ENCODE measurements around the gene LRRTM3.

LRRTM3 gene

GRCh38 chr10:66931340-66931948, 5.6 kb downstream of the LRRTM3 start:
- Histone ChIP-seq H3K27ac (no peak overlapping the region), H3K4me3 (no peak overlapping the region)

DNA sequence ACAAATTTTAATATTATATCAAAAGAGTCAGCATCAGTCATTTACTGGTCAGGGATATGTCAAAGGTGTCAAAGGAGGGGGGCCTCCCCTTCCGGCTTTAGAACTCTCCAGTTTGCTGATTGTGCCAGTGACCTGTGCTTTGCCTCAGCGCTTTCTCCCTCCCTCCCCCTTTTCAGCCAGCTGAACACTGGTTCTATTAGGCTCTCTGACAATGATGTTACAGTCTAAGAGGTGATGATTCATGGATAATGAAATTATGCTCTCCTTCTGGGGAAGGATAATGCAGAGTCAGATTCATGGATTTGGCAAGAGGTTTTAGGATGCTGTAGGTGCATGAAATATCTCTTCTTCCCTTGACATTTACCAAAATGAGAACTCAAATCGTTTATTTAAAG, 6.1 kb downstream of the LRRTM3 start:
- H3K27ac ChIP-seq: no peak overlapping the region
- H3K4me3 ChIP-seq: no peak overlapping the region

DNA sequence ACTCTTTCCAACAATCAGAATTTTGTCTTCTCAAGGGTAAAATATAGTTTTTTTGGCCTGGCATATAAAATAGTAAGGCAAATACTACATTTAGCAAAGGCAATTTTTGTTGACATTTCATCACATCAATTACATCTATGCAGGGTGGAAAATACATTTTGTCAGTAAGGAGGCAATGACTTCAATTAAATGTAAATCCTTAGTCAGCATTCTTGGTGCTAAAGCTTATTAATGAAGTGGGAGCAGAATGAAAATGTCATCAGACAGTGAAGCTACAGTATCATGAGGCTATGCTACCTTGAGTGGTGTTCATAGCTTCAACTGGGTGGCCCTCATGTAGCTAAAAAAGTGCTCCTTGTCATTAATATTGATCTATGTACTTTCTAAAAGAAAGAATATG, 8.9 kb downstream of the LRRTM3 start:
- no peak overlapping the region for H3K27ac ChIP-seq
- no peak overlapping the region for H3K4me3 ChIP-seq

- no peak overlapping the region for H3K27ac ChIP-seq
- H3K4me3 ChIP-seq: no peak overlapping the region
These were observed 15.1 kb downstream of the LRRTM3 start for GRCh38 chr10:66940965-66941364.

DNA sequence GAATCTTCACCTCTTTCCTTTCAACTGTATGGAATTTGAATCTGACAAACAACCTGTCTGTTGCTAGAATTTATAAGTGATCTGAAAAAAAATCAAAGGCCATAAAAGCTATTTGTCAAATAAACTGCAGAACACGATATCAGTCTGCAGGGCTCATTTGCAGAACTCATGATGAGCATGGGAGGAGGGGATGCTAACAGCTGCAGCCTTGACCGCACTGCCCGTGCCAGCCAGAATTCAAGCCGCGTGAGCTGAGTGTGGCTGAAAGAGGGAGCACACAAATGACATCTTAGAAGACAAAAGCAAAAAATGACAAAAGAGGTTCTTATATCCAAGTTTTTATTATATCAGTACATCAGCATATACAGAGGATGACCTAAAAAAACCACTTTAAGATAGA, 15.7 kb downstream of the LRRTM3 start:
- Histone ChIP-seq H3K4me3 (no peak overlapping the region), H3K27ac (no peak overlapping the region)

GRCh38 chr10:66942407-66942806, 16.6 kb downstream of the LRRTM3 start:
- Histone ChIP-seq H3K4me3 (no peak overlapping the region), H3K27ac (no peak overlapping the region)

DNA sequence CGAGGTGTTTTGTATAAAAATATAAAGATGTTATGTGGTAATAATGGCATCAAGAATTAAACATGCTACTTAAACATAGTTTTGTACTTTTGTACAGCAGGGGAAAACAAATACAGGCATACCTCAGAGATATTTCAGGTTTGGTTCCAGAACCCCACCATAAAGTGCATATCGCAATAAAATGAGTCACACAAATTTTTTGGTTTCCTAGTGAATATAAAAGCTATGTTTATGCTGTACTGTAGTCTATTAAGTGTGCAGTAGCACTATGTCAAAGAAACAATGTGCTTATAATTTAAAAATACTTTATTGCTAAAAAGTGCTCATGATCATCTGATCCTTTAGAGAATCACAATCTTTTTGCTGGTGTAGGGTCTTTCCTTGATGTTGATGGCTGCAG, 17.8 kb downstream of the LRRTM3 start:
- H3K4me3 ChIP-seq: no peak overlapping the region
- no peak overlapping the region for H3K27ac ChIP-seq

GRCh38 chr10:66951896-66952295, 26.1 kb downstream of the LRRTM3 start:
- no peak overlapping the region for H3K4me3 ChIP-seq
- no peak overlapping the region for H3K27ac ChIP-seq

- no peak overlapping the region for H3K27ac ChIP-seq
- no peak overlapping the region for H3K4me3 ChIP-seq
These were observed 32.6 kb downstream of the LRRTM3 start for GRCh38 chr10:66958466-66958865.

- H3K4me3 ChIP-seq: no peak overlapping the region
- no peak overlapping the region for H3K27ac ChIP-seq
These were observed 39.1 kb downstream of the LRRTM3 start for GRCh38 chr10:66964946-66965345.

DNA sequence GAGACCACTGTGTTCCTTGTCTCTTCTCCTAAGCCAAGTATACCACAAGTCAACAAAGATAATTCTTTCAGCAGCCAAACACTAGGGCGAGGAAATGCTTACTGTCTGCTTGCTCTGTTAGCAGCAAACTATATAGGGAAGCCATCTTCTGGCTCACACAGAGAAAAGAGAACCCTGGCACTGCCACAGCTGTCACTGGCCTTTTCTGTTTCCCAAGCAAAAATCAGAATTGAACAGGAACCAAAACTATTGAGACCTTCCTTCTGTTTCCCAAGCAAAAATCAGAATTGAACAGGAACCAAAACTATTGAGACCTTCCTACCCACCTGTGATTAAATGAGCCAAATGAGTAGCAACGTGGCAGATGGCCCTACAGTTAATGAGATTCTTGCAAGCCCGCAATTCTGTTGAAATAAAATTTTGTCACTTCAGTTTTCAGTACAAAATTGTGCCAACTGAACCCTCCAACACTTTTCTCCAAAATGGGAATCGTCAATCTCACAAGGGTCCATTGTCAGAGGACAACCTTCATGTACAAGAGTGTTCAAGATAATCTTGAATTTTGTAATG, 54.5 kb downstream of the LRRTM3 start:
- Histone ChIP-seq H3K27ac (no peak overlapping the region), H3K4me3 (no peak overlapping the region)

GRCh38 chr10:66981361-66982052, 55.7 kb downstream of the LRRTM3 start:
- no peak overlapping the region for H3K4me3 ChIP-seq
- no peak overlapping the region for H3K27ac ChIP-seq

DNA sequence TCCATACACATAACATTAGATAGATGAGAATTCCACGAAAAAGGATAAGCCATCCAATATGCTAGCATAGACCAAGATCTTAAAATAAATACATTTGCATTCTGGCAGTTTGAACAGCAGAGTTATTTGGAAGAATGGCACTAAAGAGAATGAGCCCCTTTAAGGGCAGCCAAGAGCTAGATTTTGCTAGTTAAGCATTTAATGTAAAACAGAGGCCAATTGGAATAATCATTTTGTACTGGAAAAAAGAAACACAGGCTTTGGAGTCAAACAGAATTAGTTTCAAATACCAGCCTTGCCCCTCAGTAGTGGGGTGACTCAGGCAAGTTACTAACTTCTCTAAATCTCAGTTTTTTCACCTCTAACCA, 56.2 kb downstream of the LRRTM3 start:
- Histone ChIP-seq H3K4me3 (no peak overlapping the region), H3K27ac (no peak overlapping the region)

DNA sequence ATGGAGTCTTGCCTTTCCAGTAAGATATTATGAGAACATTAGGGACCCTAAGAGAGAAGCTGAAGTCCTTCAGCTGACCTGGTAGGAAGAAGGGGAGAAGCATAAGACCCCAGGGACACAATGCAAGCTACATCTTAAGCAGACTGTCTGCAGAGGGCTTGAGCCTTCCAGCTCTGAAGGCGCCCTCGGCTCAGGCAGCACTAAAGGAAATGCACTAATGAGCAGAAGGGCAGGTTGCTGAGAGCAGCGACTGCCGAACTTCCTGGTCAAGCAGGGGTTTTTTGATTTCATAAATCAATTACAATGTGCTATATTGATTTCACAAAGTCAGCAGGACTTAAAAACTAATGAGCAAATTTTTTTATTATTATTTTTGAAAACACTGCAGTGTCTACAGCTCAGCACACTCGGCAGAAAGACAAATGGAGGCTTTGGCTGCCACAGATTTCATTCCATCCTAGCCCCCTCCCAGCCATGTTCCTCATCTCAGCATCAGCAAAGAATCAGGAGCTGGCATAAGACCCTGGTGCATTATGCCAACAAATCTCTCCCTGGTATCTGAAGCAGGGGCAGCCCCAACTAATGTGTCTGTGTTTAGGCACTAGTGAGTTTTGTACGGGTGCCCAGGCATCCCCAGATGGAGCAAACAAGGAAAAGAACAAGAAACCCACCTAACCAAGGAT, 57.1 kb downstream of the LRRTM3 start:
- H3K4me3 ChIP-seq: no peak overlapping the region
- no peak overlapping the region for H3K27ac ChIP-seq

DNA sequence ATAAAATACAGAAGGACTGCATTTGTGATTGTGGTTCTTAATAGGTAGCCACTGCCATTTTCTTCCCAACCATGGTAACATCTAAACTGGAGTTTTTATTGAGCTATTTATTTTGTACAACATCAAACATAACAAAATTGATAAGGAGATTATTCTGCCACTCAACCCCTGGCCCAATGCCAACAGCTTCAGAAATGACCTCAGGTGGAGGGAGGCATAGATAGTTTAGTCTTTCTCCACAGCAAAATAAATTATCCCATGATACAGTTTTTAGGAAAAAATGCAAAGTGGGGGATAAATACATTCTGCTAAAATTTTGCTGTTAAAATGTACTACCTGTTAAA, 57.6 kb downstream of the LRRTM3 start:
- no peak overlapping the region for H3K27ac ChIP-seq
- H3K4me3 ChIP-seq: no peak overlapping the region

GRCh38 chr10:66990143-66990830, 64.5 kb downstream of the LRRTM3 start:
- Histone ChIP-seq H3K27ac (no peak overlapping the region), H3K4me3 (no peak overlapping the region)

DNA sequence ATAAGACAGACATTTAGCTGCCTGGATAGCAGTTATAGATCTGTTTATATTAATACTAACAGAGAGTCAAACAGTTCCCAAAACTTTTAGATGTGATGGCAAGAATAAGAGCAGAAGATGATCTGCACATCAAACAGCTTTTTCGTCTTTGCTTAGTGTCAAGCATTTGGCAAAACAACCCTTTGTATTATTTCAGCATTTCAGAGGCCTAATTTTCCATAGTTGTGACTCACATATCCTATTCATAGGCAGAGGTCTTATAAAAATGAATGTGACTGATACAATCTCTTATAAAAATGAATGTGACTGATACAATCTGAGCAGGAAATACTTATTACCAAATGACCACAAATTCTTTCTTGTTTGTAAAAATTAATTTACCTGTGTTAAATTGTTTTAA, 71.2 kb downstream of the LRRTM3 start:
- Histone ChIP-seq H3K4me3 (no peak overlapping the region), H3K27ac (no peak overlapping the region)

DNA sequence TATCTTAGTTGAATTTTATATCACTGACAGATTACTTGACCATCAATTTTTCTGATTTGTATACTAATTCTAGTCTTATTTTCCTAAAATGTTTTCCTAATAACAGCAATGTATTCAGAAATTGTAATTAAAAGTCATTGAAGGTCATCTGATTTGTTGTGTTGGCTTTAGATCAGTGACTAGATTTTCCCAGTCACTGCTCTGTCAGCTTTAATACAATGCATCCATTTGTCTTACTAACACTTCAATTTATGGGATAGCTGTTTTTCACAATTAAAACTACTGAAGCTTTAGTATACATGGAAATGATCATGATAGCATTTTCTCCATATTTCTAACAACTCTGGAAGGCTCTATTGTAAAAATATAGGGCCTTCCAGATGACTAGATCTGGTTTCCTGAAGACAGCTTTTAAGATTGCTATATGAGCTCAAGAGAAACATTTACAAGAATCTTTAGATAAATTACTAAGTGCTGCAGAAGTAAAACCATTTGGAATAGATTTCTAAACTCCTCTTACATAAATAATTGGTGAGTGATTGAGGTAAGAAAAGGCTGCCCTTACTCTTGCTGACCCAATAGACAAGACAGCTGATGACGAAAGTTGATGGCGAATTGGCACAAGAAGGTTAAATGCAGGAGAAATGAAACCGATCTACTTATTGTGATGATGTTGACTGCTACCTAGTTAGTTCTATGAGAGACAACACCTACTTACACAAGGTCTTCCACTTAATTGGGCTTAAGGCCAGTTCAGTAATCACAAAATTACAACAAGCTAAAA, 74.1 kb downstream of the LRRTM3 start:
- H3K27ac ChIP-seq: no peak overlapping the region
- H3K4me3 ChIP-seq: no peak overlapping the region

DNA sequence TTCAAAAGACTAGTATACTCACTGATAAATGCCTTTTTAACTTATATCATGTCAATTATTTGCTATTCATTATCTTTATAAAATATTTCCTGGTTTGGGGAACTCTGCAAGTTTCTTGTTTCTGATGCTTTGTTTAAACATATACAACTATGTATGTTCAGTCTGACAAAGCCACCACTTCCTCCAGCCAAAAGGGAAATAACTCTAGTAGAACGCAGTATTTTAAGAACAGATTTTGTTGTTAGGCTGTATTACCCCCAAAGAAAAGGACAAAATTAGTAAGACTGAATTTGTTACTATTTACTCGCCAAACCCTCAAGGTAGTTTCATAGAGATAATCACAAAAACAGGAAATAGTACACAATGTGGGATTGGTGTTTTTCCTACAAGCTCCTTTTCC, 78.9 kb downstream of the LRRTM3 start:
- Histone ChIP-seq H3K4me3 (no peak overlapping the region), H3K27ac (no peak overlapping the region)

DNA sequence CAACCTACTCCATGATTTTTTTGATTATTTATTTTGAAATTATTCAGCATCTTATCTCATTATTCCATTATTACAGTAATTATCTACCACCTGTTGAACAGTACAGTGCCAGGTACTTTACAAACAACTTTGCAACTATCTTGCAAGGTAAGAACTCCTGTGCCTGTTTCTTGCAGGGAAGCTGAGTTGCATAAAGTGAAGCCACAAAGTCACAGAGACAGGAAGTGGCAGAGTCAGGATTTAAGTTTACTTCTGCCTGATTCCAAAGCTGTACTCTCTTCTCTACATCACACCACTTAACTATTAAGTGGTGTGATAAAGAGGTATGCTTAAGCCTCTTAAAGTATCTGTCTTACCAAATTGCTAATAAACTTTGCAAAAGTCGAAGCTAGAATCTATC, 80.1 kb downstream of the LRRTM3 start:
- Histone ChIP-seq H3K4me3 (no peak overlapping the region), H3K27ac (no peak overlapping the region)

Data from skin epidermis (tissue), 12 donors.